UCSD-AML1 (cell line): ENCODE data around the gene RPUSD1.
"Not testable (repeated sequence)": the region's sequence is repeated elsewhere in the genome, so short reads cannot be mapped to it uniquely, and the experiment has no call there.

ENCODE experiments used
- DNase-seq: peaks from one replicate; lab custom pipeline; 2025; ENCODE audit not compliant: unreplicated experiment; lab: John Stamatoyannopoulos, UW

Gene RPUSD1

DNA sequence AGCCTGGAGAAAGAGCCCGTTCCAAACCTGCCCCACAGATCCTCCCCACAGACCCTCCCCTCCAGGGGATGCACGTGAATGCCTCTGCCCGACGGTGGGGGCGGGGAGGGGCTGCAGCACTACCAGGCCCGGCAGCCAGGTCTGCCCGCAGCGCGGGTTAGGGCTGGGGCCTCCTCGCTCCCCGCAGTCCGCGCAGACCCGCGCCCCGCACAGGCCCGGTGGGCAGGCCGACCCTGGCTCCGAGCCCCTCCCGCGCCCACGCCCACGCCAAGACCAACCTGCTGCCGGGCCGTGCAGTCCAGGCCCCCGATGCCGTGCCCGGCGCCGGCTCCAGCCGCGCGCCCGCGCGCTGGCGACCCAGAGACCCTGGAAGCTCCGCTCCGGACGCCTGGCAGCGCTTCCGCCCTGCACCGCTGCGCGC, at the start of gene RPUSD1:
Gene RPUSD1 (minus strand): TSS at position 404 of the 421 bp plus-strand sequence. CDS start 644 bp downstream, outside the sequence.
- no peak for DNase-seq

GRCh38 chr16:836822-837221, 48.6 kb upstream of the RPUSD1 start:
- not testable (repeated sequence) for DNase-seq

DNA sequence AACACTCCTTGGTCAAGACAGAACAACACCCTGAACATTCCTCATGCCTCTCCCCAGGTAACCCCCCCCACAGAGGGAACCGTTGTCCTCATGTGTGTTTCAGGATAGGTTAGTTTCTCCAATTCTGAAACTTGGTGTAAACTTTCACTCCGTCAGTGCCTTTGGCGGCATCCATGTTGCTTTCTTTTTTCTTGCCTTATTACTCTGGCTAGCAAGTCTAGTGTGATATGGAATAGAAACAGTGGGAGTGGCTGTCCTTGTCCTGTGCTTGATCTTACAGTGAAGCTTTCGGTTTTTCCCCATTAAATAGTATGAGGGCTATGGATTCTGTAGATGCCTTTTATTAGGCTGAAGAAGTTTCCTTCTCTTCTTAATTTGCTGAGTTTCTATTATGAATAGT, 48.0 kb upstream of the RPUSD1 start:
- DNase-seq = no peak

DNA sequence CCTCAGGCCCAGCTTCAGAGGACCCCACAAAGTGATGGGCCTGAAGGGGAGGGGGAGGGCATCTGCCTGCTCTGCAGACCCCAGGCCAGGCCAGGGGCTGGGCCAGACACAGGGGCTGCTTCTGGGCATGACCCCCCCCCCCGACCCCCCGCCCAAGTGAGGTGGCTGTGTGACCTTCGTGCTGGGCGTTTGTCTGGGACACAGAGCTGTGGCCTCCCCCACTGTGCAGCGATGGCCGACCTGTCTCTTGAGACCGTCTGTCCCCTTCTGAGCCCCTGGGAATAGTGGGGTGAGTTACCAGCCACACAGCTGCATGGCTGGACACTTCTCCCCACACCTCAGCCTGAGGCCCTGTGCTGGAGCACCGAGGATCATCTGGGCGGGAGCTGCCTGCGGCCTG, 47.2 kb upstream of the RPUSD1 start:
- no peak for DNase-seq

- DNase-seq = no peak
These were observed 45.2 kb upstream of the RPUSD1 start for GRCh38 chr16:833411-833810.

- DNase-seq = no peak
These were observed 44.6 kb upstream of the RPUSD1 start for GRCh38 chr16:832652-833336.

GRCh38 chr16:831571-832413, 43.6 kb upstream of the RPUSD1 start:
- no peak for DNase-seq

DNA sequence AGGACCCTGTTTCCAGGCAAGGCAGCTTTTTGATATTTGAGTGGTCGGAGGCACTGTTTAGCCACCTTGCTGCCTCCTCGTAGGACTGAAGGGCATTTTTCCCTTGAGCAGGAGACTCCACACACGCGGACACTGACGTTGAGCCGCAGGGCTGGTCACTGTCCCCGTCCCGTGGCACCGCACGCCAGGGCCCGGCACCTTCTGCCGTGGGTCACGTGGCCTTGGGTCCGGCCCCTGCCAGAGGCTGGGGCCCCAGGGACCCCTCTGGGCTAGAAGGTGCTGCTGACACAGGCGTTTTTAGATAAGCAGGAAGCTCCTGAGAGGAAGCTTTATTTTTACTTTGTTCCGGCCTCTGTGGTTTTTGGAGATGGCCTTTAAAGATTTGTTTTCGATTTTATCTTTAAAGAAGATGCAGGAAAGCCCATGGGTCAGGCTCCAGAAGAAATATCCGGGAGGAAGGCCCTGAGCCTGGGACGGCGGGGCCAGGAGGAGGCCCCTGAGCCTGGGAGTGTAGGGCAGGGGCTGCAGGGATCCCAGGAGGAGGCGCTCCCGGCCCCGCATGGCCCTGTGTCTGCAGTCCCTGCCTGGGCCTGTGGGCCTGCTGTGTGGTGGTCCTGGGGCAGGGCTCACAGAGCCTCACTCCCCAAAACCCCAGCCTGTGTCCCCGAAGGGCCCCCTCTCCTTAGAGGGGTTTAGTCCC, 42.8 kb upstream of the RPUSD1 start:
- no peak for DNase-seq

DNA sequence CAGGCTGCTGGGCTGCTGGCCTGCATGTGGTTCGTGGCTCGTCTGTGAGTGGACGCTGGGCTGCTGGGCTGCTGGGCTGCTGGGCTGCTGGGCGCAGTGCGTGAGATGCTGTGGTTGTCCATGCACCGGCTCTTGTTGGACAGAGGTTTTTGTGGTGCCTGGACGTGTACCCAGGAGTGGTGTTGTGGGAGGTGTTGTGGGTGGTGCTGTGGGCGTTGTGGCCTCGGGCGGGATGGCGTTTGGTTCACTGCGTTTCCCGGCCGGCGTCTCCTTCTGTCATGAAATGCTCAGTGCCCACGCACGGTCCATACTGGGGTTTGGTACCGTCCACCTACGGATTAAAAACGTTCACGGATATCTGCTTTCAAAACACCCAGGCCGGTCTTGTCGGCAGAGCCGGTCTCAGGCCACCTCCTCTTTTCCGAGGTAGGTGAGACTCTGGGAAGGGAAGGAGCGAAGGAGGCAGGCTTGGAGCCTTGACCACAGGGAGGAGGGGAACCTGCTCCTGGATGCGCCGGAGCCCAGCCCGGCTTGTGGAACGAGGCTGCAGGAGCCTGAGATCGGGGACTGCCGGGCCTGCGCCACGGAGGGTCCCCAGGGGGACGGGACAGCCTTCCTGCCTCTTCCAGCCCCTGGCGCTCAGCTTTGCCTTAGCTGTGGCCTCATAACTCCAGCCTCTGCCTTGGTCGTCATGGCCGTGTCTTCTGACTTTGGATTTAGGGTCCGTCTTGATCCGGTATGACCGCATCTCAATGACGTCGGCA, 42.1 kb upstream of the RPUSD1 start:
- no peak for DNase-seq

- DNase-seq = no peak
These were observed 40.7 kb upstream of the RPUSD1 start for GRCh38 chr16:828891-829290.

GRCh38 chr16:827513-827912, 39.3 kb upstream of the RPUSD1 start:
- DNase-seq = no peak

- no peak for DNase-seq
These were observed 37.3 kb upstream of the RPUSD1 start for GRCh38 chr16:825341-826061.

- DNase-seq = no peak
These were observed 36.4 kb upstream of the RPUSD1 start for GRCh38 chr16:824601-825000.

DNA sequence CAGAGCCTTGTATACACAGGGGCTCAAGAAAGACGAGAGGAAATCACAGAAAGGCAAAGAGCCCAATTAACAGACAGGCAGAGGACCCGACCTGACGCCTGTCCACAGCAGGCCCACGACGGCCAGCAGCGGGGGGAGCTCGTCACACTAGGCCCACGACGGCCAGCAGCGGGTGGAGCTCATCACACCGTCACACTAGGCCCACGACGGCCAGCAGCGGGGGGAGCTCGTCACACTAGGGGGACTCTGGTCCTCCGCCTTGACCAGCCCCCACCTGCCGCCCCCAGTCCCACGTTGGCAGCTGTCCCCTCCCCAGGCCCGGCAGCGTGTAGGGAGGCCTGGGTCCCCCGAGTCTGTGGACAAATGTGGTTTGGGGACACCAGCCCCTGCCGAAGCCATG, 36.0 kb upstream of the RPUSD1 start:
- DNase-seq = no peak

DNA sequence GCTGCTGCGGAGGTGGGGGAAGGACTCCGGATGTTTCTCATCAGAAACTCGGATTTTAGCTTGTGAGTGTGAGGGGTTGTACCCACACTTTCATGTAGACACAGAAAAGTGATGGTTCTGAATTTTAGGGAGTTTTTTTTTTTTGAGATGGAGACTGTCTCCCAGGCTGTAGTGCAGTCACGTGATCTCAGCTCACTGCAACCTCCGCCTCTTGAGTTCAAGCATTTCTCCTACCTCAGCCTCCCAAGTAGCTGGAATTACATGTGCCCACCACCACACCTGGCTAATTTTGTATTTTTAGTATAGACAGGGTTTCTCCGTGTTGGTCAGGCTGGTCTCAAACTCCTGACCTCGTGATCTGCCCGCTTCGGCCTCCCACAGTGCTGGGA, 34.7 kb upstream of the RPUSD1 start:
- DNase-seq = no peak

DNA sequence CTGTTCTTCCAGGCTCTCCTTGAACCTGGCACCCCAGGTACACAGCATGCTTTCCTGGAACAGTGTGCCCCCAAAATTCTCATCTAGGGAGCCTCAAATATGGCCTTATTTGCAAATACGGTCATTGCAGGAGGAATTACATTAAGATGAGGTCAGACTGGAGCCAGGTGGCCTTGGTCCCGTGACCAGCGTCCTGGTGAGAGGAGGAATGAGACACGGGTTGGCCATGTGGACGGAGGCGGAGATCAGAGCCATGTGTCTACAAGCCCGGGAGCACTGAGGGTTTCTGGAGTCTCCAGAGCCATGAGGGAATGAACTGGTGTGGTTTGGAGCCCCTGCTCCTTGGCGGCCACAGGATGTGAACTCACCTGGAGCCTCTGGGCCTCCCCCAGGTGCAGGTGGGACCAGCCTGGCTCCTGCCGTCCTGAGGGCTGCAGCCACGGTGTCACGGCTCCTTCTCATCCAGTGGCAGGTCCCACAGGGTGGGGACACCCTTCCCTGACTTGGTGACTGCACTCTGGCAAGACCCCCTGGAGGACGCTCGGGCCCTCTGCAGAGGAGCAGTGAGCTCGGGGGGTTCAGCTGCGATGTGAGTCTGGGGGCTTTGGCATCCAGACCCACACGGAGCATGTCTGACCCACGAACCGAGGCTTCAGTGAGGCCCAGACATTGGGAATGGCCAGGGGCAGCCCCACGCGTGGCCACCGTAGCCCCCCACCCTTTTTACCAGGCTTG, 34.2 kb upstream of the RPUSD1 start:
- DNase-seq = no peak

DNA sequence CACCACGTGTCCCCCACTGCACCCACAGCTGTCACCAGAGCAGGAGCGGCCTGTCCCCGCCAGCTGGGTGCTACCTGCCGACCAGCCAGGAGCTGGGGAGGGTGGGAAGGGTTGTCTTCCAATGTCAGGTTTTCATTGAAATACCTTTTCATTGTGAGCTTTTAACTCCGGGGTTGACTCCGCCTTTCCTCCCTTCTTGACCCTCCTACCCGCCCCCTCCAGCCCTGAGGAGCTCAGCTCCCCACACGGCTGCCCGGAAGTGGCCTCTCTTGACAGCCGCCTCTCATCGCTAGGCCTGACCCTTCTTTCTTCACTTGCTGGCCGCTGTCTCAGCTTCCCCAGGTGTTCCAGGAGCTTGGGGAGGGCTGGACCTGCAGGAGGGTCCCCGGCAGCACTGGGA, 33.6 kb upstream of the RPUSD1 start:
- DNase-seq = no peak

DNA sequence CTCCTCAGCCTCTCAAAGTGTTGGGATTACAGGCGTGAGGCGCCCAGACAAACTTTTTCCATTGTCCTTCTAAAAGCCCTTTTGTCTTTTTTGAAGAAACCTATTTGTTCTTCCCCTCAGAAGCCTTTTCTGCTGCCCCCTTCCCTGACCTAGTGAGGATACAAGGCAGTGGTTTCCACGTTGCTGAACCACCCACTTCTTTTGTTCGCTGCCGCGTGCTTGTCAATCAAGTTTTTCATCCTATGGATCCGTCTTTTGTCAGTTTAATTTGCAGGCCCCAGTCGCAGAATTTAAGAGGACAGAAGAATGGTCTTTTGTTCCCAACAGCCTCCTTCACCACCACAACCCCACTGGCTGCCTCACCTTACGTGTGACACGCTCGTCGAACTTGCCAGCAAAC, 32.6 kb upstream of the RPUSD1 start:
- no peak for DNase-seq

GRCh38 chr16:820044-820408, 31.8 kb upstream of the RPUSD1 start:
- not testable (repeated sequence) for DNase-seq
